Stimulated activated CD8-positive, alpha-beta memory T cell treated with anti-CD3 and anti-CD28 coated beads, Interleukin-2, amount 100 ng/mL, for 48 hours (primary cell): ENCODE data around the gene WDR55.
"Not testable (repeated sequence)": the region's sequence is repeated elsewhere in the genome, so short reads cannot be mapped to it uniquely, and the experiment has no call there.

Experiments
- DNase-seq, 2 donors: peaks; one replicate each; pipeline ENCODE4 v3.0.0-alpha.2; 2020; ENCODE audit warnings: low read depth in 2 of 2

WDR55 gene, protein sequence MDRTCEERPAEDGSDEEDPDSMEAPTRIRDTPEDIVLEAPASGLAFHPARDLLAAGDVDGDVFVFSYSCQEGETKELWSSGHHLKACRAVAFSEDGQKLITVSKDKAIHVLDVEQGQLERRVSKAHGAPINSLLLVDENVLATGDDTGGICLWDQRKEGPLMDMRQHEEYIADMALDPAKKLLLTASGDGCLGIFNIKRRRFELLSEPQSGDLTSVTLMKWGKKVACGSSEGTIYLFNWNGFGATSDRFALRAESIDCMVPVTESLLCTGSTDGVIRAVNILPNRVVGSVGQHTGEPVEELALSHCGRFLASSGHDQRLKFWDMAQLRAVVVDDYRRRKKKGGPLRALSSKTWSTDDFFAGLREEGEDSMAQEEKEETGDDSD

DNA sequence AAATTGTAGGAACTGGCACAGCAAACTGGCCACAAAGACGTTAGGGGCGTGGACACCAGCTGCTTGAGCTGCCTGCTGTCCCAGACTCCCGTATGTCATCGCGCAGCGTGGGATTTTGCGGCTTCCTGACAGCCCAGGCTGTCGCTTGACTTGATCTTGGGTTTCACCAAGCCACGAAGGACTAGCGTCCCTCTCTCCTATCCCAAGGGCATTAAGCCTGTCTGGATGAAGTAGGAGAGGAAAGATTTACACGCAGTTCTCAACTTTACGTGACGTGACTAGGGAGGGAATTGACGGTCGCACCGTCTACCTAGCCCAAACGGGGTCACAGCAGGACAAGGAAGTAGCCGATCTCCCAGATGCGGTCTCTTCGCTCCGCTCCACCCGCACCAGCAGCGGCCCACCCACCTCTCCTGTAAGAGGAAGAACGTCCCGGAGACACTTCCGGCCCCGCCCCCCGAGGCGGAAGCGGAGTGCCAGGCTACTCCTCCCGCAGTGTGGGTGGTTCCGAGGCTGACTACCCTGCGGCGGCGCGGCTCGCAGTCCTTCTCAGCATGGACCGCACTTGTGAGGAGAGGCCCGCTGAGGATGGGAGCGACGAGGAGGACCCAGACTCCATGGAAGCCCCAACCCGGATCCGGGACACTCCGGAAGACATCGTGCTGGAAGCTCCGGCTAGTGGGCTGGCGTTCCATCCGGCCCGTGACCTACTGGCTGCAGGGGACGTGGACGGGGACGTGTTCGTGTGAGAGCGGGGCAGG is at the start of gene WDR55:
TSS of gene WDR55 (plus strand) at position 546 of the 761 bp plus-strand sequence. CDS start at position 555, 9 bp downstream.
- DNase-seq, result peak; percentile 96

DNA sequence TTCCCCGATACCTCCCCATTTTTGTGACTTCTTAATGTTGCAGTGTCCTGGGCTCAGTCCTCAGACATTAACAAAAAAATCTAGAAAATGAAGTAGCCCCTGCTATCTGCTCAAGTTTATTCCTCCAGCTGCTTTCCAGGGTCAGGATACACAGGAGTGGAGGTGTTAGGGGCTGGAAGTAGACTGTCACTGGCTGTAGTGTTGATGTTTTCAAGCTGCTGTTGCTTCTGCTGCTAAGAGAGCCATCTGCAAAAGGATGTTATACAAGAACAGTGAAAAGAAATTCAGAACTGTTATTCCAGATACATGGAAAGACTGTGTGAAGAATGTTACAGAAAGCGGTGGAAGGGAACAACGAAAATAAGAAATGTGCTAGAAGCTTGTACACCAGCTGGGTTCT is 42.4 kb upstream of the WDR55 start:
- DNase-seq, result no peak

DNA sequence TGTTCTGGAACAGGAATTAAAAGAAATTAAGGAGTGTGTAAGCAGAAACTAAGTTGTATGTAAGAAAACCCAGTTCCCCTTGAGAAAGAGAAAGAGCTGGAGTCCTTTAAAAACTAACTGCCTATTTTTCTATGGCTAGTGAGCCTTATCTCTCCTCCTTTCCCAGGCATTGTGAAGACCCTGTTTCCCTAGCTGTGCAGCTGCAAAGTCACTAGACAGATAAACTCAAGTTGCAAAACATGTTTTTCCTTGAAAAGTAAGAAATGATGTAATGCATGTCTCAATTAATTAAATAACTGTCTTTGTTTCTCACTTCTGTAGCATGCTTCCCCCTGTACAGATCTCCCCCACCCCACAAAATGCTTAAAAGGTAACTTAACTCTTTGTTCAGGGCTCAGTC is 41.6 kb upstream of the WDR55 start:
- DNase-seq, result not testable (repeated sequence)

DNA sequence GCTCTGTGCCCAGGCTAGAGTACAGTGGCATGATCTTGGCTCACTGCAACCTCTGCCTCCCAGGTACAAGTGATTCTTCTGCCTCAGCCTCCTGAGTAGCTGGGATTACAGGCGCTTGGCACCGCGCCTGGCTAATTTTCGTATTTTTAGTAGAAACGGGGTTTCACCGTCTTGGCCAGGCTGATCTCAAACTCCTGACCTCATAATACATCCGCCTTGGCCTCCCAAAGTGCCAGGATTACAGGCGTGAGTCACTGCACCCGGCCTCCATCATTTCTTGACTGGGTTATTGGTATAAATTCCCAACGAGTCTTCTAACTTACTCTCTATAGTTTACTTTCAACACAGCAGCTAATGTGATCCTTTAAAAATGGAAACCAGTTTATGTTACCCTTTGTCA is 39.8 kb upstream of the WDR55 start:
- not testable (repeated sequence) for DNase-seq

- no peak for DNase-seq
These were observed 36.7 kb upstream of the WDR55 start for GRCh38 chr5:140627972-140628371.

- DNase-seq, result no peak
These were observed 36.0 kb upstream of the WDR55 start for GRCh38 chr5:140628711-140629110.

GRCh38 chr5:140630292-140631035 is 34.2 kb upstream of the WDR55 start:
- no peak for DNase-seq

DNA sequence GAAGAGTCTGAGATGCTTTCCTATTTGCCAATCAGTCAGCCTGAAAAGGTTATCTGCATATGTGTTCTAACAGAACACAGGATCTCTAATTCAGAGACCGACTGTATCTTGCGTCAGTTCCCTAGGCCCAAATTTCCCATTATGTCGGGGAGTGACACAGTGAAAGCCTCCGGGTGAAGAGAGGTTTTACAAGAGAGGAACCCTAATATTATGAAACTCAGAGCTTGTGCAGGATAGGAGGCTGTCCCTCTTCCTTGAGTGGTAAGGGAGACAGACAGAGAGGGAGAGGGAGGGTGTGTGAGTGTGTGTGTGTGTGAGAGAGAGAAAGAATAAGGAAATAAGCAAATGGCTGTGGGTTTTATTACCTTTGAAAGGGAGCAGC is 33.7 kb upstream of the WDR55 start:
- DNase-seq, result no peak

DNA sequence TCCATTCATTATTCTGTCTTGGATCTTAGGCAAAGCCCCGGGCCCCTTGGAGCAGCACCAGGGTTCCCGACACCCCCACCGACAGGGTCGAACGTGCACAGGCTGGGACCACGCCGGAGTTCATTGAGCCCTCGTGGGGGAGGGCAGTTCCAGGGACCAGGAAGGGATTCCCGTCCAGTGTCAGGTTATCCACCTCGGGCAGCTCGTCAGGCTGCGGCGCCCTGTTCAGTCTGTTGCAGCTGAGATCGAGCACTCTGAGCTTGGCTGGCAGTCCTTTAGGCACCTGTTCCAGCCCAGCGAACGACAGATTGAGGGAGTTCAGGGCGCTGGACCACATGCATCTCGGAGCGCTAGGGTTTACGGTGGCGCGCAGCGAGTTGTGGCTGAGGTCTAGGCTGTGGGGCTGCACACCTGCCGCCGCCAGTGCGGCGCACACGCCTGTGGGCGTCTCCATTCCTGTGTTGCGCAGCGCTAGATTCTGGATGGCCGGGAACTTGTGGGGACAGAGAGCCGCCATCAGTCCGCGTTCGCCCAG is 32.8 kb upstream of the WDR55 start:
- DNase-seq, result peak in 1 of 2 donors; percentile 10

- peak in 1 of 2 donors; percentile 23 for DNase-seq
These were observed 32.2 kb upstream of the WDR55 start for GRCh38 chr5:140632366-140633020.

DNA sequence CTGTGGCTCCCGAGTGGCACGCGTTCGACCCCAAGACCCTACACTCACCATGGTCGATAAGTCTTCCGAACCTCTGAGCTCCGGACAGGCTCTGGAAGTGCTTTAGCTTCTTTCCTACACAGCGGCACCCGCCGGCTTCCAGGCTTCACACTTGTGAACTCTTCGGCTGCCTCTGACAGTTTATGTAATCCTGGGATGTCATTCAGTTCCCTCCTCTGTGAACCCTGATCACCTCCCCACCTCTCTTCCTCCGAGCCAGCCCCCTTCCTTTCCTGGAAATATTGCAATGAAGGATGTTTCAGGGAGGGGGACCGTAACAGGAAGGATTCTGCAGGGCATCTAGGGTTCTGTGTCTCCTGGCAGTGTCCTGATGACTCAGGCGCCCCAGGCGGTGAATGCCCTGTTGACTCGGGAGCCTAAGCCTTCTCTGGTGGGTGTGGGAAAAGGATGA is 31.7 kb upstream of the WDR55 start, which contains the start of gene CD14:
TSS of gene CD14 (minus strand) at position 155 of the 451 bp plus-strand sequence. CDS start at position 51, 104 bp downstream.
- no peak for DNase-seq

DNA sequence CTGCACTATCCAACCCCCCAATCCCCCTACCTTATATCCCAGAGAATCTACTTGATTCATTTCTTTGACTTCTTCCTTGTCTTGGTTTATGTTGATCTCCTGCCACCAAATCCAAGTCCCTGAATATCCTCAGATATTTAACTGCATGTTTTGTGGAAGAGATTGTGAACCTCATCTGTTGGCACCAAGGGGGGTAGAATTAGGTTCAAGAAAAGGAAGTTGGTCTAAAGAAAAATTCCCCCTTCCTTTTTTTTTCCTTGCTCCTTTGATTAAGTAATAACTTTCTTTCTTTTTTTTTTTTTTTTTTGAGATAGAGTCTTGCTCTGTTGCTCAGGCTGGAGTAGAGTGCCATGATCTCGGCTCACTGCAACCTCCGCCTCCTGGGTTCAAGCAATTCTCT is 31.2 kb upstream of the WDR55 start:
- DNase-seq, result no peak

- DNase-seq, result no peak
These were observed 30.6 kb upstream of the WDR55 start for GRCh38 chr5:140634103-140634502.

- no peak for DNase-seq
These were observed 29.1 kb upstream of the WDR55 start for GRCh38 chr5:140635291-140636257.

DNA sequence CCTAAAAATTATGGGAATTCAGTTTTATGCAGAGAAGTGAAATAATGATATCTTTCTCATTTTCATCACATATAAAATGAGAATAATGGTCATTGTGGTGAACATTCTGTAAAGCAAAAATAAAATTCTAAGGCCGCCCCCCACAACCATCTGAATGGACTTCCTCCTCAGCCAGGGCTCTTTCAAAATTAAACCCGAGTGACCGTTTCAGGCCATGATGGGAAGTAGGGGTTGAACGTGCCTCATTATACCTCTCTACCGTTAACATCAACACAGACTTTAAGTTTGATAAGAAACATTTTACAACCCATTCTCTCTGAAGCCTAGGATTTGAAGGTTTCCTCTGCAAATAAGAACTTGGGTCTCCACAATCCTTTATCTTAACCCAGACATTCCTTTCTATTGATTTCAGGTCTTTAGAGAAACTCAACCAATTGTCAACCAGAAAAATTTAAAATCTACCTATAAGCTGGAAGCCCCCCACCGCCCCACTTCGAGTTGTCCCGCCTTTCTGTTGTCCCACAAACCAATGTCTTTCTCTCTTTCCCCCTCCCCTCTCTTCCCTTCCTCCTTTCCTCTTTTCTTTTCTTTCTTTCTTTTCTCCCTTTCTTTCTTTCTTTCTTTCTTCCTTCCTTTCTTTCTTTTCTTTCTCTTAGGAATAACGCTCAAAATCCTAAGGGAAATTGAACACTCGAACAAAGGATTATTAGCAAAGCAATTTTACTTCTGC is 27.2 kb upstream of the WDR55 start:
- DNase-seq, result no peak

GRCh38 chr5:140638898-140639147 is 25.9 kb upstream of the WDR55 start:
- not testable (repeated sequence) for DNase-seq

DNA sequence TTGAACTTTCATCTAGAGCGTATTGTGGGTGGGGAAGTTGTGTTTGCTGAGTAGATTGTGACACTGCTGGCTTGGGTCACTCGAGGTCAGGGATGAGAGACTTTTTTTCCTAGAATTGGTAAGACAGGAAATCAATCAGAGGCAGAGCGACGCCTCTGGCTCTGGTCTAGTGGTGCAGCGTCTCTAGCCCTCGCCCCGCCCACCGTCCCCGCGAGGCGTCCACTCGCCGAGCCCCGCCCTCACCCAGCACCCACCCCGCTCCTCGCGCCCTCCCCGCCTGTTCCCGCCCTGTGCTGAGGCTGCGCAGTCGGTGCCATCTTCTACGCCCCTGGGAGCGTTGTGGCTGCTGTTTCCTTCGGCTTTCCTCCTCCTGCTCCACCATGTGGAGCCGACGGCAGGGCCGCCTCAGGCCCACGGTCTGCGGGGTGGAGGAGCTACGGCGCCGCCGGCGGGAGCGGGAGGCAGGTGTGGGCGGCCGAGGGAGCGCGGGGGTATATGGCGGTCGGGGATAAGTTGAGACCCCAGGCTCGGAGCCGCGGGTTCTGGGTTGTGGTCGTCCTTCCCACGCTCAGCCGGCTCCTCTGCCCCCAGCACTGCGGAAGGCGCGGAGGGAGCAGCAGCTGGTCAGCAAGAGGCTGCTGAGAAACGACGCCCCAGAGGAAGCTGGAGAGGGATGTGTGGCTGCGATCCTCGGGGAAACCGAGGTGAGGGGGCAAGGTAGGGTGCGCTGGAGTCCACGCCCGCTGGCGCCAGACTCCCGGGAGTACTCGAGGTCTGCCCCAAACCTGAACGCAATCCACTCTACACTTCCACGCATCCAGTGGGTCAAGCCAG is 25.3 kb upstream of the WDR55 start, which contains the start of gene TMCO6:
TSS of gene TMCO6 (plus strand) at position 304 of the 834 bp plus-strand sequence. CDS start at position 381, 77 bp downstream.
- peak; percentile 98 for DNase-seq

GRCh38 chr5:140641716-140642115 is 23.0 kb upstream of the WDR55 start:
- no peak for DNase-seq

DNA sequence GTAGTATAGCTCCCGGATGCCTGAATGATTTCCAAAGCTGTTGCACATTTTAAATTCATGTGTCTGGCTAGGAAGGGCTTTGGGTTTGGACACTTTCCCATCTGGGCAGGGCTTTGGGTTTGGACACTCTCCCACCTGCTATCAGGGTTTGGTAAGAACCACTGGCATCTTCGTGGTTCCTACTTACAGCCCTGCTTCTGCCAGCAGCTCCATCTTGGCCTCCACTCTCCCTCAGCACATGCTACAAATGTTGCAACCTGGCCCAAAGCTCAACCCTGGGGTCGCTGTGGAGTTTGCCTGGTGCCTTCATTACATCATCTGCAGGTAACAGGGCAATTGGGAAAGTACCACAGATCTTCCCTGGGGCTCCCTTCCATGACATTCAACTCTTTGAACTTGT is 22.0 kb upstream of the WDR55 start:
- DNase-seq, result no peak
